Measurements from ENCODE around the gene FAM3A. TPM values are rescaled to one million over a fixed set of nuclear protein-coding genes. Genes with fewer than 3 reads are reported as not detected.

The FAM3A gene
- total RNA-seq, 1 experiment from 2014 or later = 25.0 TPM

DNA sequence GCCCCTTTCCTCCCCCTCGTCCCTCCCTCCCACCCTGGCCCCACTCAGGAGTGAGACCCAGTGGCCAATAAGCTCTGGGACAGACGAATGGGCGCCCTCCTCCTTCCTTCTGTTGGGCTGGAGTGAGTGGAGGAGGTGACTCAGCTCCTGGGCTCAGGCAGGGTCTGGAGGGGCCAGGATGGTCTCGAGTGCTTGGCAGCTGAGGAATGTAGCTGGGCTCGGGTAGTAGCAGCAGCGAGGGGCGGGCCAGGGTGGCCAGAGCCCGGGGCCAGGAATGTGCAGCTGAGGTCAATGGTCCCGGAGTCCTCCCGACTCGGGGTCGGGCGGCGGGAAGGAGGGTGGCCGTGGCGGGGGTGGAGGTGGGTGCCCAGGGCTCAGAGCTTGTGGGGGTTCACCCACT is 15.6 kb upstream of the FAM3A start:
- DNase-seq (ENCODE audit: low spot score) = no peak
- TF ChIP-seq, protein P1, sequence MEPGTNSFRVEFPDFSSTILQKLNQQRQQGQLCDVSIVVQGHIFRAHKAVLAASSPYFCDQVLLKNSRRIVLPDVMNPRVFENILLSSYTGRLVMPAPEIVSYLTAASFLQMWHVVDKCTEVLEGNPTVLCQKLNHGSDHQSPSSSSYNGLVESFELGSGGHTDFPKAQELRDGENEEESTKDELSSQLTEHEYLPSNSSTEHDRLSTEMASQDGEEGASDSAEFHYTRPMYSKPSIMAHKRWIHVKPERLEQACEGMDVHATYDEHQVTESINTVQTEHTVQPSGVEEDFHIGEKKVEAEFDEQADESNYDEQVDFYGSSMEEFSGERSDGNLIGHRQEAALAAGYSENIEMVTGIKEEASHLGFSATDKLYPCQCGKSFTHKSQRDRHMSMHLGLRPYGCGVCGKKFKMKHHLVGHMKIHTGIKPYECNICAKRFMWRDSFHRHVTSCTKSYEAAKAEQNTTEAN (CRISPR knock-in tag; IDR thresholded peaks at IDR 0.05) = no peak
- TF ChIP-seq ZNF317 (CRISPR knock-in tag; IDR thresholded peaks at IDR 0.05; ENCODE audit: borderline replicate concordance, low read depth) (no peak), ZBTB21 (CRISPR knock-in tag; IDR thresholded peaks at IDR 0.05; ENCODE audit: borderline replicate concordance) (no peak), SOX15 (CRISPR knock-in tag; IDR thresholded peaks at IDR 0.05) (no peak), ETV6 (CRISPR knock-in tag; IDR thresholded peaks at IDR 0.05) (no peak), RELA (CRISPR knock-in tag; IDR thresholded peaks at IDR 0.05; ENCODE audit: borderline replicate concordance) (no peak)
- TF ChIP-seq, protein P2, sequence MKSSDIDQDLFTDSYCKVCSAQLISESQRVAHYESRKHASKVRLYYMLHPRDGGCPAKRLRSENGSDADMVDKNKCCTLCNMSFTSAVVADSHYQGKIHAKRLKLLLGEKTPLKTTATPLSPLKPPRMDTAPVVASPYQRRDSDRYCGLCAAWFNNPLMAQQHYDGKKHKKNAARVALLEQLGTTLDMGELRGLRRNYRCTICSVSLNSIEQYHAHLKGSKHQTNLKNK (CRISPR knock-in tag; IDR thresholded peaks at IDR 0.05) = no peak
- Mint-ChIP-seq H3K4me1 (peaks cover 7% of the 10 kb centered on the region; the same call in 1 of the 2 replicates), H3K36me3 (peaks cover 12% of the 10 kb centered on the region; the same call in 1 of the 2 replicates), H3K4me3 (no peak overlapping the region), H3K27me3 (ENCODE audit: low read depth) (no peaks in the 10 kb centered on the region; the same call in 1 of the 2 replicates), H3K9me3 (no peaks in the 10 kb centered on the region), H3K27ac (no peak overlapping the region)
- CTCF ChIA-PET = interaction anchor here (0.6 to 0.9 kb wide), 2 partner anchors 12 to 148 kb away, joined by 3 to 4 read pairs; no protein-coding TSS in a partner anchor
- no peak for ATAC-seq
- POLR2A ChIA-PET = no interaction called here

DNA sequence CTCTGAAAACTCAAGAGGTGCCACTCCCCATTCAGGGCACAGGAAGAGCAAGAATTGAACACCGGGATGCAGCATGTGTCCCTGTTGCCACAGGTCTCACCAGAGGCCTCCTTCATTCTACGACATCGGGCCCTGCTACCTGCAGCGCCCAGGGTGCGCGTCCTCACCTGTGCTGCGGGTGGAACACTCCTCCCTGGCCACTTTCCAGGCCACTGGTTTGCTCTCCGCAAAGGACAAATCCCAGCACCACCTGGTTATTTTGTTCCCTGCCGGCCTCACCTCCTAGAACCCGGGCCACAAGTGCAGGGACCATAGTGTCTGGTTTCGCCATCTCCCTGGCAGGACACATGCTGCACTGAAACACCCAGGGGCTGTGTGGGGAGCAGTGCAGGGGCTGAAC is 14.3 kb upstream of the FAM3A start:
- ChIA-PET POLR2A (no interaction called here), CTCF (no interaction called here)
- Mint-ChIP-seq H3K4me1 (peaks cover 10% of the 10 kb centered on the region; the same call in 1 of the 2 replicates), H3K27ac (no peak overlapping the region), H3K36me3 (peaks cover 12% of the 10 kb centered on the region; the same call in 1 of the 2 replicates), H3K4me3 (no peak overlapping the region), H3K9me3 (no peaks in the 10 kb centered on the region), H3K27me3 (ENCODE audit: low read depth) (peaks cover 11% of the 10 kb centered on the region)
- ATAC-seq (no peak), DNase-seq (ENCODE audit: low spot score) (no peak)
- TF ChIP-seq ESRRA (CRISPR knock-in tag; IDR thresholded peaks at IDR 0.05; ENCODE audit: borderline replicate concordance) = no peak
- TF ChIP-seq, protein P2 (CRISPR knock-in tag; IDR thresholded peaks at IDR 0.05) = no peak
- TF ChIP-seq, protein P3, sequence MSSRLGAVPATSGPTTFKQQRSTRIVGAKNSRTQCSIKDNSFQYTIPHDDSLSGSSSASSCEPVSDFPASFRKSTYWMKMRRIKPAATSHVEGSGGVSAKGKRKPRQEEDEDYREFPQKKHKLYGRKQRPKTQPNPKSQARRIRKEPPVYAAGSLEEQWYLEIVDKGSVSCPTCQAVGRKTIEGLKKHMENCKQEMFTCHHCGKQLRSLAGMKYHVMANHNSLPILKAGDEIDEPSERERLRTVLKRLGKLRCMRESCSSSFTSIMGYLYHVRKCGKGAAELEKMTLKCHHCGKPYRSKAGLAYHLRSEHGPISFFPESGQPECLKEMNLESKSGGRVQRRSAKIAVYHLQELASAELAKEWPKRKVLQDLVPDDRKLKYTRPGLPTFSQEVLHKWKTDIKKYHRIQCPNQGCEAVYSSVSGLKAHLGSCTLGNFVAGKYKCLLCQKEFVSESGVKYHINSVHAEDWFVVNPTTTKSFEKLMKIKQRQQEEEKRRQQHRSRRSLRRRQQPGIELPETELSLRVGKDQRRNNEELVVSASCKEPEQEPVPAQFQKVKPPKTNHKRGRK (CRISPR knock-in tag; IDR thresholded peaks at IDR 0.05; ENCODE audit: borderline replicate concordance) = no peak
- no peak for TF ChIP-seq KAT7 (CRISPR knock-in tag; IDR thresholded peaks at IDR 0.05; ENCODE audit: borderline replicate concordance)
- no peak for TF ChIP-seq CBFB (CRISPR knock-in tag; IDR thresholded peaks at IDR 0.05; ENCODE audit: low read depth)

DNA sequence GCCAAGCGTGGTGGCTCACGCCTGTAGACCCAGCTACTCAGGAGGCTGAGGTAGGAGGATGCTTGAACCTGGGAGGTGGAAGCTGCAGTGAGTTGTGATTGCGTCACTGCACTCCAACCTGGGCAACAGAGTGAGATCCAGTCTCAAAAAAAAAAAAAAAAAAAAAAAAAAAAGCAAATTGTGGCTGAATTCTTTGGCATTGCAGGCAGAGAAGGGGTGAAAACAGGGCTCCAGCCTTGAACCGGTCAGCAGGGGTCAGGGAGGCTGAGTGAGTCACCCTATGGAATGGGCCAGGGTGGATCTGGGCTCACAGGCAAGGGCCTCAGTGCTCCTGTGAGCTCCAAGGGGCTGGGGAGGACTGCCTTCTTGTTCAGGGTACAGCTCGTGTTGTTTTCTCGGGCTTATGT is 13.2 kb upstream of the FAM3A start:
- ATAC-seq = no peak
- peaks cover 12% of the 10 kb centered on the region; the same call in 1 of the 2 replicates for H3K36me3 Mint-ChIP-seq

More for the DNA sequence above, 13.2 kb upstream of the FAM3A start:
- Mint-ChIP-seq H3K4me3 (no peak overlapping the region), H3K4me1 (peaks cover 10% of the 10 kb centered on the region; the same call in 1 of the 2 replicates), H3K27ac (no peak overlapping the region), H3K9me3 (no peaks in the 10 kb centered on the region), H3K27me3 (ENCODE audit: low read depth) (peaks cover 22% of the 10 kb centered on the region)
- ChIA-PET POLR2A (no interaction called here), CTCF (no interaction called here)
- no peak for TF ChIP-seq NR1H2 (CRISPR knock-in tag; IDR thresholded peaks at IDR 0.05)
- TF ChIP-seq, protein P4, sequence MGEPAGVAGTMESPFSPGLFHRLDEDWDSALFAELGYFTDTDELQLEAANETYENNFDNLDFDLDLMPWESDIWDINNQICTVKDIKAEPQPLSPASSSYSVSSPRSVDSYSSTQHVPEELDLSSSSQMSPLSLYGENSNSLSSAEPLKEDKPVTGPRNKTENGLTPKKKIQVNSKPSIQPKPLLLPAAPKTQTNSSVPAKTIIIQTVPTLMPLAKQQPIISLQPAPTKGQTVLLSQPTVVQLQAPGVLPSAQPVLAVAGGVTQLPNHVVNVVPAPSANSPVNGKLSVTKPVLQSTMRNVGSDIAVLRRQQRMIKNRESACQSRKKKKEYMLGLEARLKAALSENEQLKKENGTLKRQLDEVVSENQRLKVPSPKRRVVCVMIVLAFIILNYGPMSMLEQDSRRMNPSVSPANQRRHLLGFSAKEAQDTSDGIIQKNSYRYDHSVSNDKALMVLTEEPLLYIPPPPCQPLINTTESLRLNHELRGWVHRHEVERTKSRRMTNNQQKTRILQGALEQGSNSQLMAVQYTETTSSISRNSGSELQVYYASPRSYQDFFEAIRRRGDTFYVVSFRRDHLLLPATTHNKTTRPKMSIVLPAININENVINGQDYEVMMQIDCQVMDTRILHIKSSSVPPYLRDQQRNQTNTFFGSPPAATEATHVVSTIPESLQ (CRISPR knock-in tag; IDR thresholded peaks at IDR 0.05) = no peak
- no peak for TF ChIP-seq NR3C1 (CRISPR knock-in tag; conservative IDR thresholded peaks at IDR 0.05; ENCODE audit: low read depth)
- no peak for TF ChIP-seq ZNF138 (CRISPR knock-in tag; conservative IDR thresholded peaks at IDR 0.05)
- TF ChIP-seq, protein P5, sequence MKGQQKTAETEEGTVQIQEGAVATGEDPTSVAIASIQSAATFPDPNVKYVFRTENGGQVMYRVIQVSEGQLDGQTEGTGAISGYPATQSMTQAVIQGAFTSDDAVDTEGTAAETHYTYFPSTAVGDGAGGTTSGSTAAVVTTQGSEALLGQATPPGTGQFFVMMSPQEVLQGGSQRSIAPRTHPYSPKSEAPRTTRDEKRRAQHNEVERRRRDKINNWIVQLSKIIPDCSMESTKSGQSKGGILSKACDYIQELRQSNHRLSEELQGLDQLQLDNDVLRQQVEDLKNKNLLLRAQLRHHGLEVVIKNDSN (CRISPR knock-in tag; IDR thresholded peaks at IDR 0.05) = no peak
- no peak for TF ChIP-seq ZNF263 (CRISPR knock-in tag; IDR thresholded peaks at IDR 0.05; ENCODE audit: low read depth)
- TF ChIP-seq ZNF317 (CRISPR knock-in tag; IDR thresholded peaks at IDR 0.05; ENCODE audit: borderline replicate concordance, low read depth) = no peak
- no peak for TF ChIP-seq MXD4 (CRISPR knock-in tag; IDR thresholded peaks at IDR 0.05; ENCODE audit: borderline replicate concordance)
- no peak for TF ChIP-seq PRRX2 (CRISPR knock-in tag; IDR thresholded peaks at IDR 0.05)
- TF ChIP-seq, protein P6, sequence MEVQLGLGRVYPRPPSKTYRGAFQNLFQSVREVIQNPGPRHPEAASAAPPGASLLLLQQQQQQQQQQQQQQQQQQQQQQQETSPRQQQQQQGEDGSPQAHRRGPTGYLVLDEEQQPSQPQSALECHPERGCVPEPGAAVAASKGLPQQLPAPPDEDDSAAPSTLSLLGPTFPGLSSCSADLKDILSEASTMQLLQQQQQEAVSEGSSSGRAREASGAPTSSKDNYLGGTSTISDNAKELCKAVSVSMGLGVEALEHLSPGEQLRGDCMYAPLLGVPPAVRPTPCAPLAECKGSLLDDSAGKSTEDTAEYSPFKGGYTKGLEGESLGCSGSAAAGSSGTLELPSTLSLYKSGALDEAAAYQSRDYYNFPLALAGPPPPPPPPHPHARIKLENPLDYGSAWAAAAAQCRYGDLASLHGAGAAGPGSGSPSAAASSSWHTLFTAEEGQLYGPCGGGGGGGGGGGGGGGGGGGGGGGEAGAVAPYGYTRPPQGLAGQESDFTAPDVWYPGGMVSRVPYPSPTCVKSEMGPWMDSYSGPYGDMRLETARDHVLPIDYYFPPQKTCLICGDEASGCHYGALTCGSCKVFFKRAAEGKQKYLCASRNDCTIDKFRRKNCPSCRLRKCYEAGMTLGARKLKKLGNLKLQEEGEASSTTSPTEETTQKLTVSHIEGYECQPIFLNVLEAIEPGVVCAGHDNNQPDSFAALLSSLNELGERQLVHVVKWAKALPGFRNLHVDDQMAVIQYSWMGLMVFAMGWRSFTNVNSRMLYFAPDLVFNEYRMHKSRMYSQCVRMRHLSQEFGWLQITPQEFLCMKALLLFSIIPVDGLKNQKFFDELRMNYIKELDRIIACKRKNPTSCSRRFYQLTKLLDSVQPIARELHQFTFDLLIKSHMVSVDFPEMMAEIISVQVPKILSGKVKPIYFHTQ (CRISPR knock-in tag; IDR thresholded peaks at IDR 0.05) = no peak
- TF ChIP-seq, protein P7, sequence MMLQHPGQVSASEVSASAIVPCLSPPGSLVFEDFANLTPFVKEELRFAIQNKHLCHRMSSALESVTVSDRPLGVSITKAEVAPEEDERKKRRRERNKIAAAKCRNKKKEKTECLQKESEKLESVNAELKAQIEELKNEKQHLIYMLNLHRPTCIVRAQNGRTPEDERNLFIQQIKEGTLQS (CRISPR knock-in tag; conservative IDR thresholded peaks at IDR 0.05) = no peak
- DNase-seq (ENCODE audit: low spot score) = no peak
